Liver (tissue), 9 donors: ENCODE results near the gene WIPF2. TPM values are rescaled to one million over a fixed set of nuclear protein-coding genes. Genes with fewer than 3 reads are reported as not detected.

Experiments
- DNase-seq: peaks from one replicate; pipeline ENCODE4 v3.0.0-alpha.2; 2017; ENCODE audit warnings: low spot score
- H3K27ac ChIP-seq, 2 donors: one replicate each; pipeline ENCODE4 v1.7.0; 2013; ENCODE audit warnings: inconsistent platforms in 2 of 2, low read length in 2 of 2, control low read depth in 1 of 2, low read depth in 1 of 2, mild to moderate bottlenecking in 1 of 2
- H3K27me3 ChIP-seq, 4 donors: one replicate each; pipeline versions ENCODE4 v1.6.1 to v1.7.0; 2013; ENCODE audit warnings: low read length in 3 of 4, inconsistent platforms in 1 of 4, mild to moderate bottlenecking in 1 of 4, moderate library complexity in 1 of 4; ENCODE audit not compliant: control insufficient read depth in 4 of 4, insufficient read depth in 4 of 4
- H3K36me3 ChIP-seq, 4 donors: one replicate each; pipeline versions ENCODE4 v1.6.1 to v1.7.0; 2013; ENCODE audit warnings: low read length in 3 of 4, mild to moderate bottlenecking in 3 of 4, low read depth in 1 of 4, moderate library complexity in 1 of 4; ENCODE audit not compliant: control insufficient read depth in 4 of 4, insufficient read depth in 3 of 4
- H3K4me1 ChIP-seq, 4 donors: one replicate each; pipeline versions ENCODE4 v1.6.1 to v1.7.0; 2013; ENCODE audit warnings: low read length in 3 of 4, mild to moderate bottlenecking in 3 of 4, moderate library complexity in 1 of 4; ENCODE audit not compliant: control insufficient read depth in 4 of 4, insufficient read depth in 4 of 4
- H3K4me3 ChIP-seq, 3 donors: one replicate each; pipeline versions ENCODE4 v1.6.1 to v1.7.0; 2013; ENCODE audit warnings: low read length in 3 of 3, control low read depth in 1 of 3, low read depth in 1 of 3, mild to moderate bottlenecking in 1 of 3
- H3K9ac ChIP-seq, 2 donors: one replicate each; pipeline ENCODE4 v1.7.0; 2013; ENCODE audit warnings: low read length in 2 of 2, mild to moderate bottlenecking in 2 of 2, moderate library complexity in 2 of 2, control low read depth in 1 of 2, low read depth in 1 of 2
- H3K9me3 ChIP-seq, 4 donors: one replicate each; pipeline versions ENCODE4 v1.6.1 to v1.7.0; 2013; ENCODE audit warnings: low read length in 3 of 4; ENCODE audit not compliant: control insufficient read depth in 4 of 4
- EGR1 ChIP-seq, 2 donors: IDR thresholded peaks; 2 replicates each; pipeline ENCODE4 v1.6.1; 2016 to 2018; ENCODE audit warnings: antibody characterized with exemption in 2 of 2, low read depth in 2 of 2
- FOXA1 ChIP-seq: IDR thresholded peaks from 2 replicates; pipeline ENCODE4 v1.6.1; 2016; ENCODE audit warnings: antibody characterized with exemption
- FOXA2 ChIP-seq: IDR thresholded peaks from 2 replicates; pipeline ENCODE4 v1.6.1; 2016; ENCODE audit warnings: antibody characterized with exemption
- GABPA ChIP-seq, 2 donors: IDR thresholded peaks in 1 of 2; conservative IDR thresholded peaks in 1 of 2; 2 replicates each; pipeline ENCODE4 v1.6.1; 2016; ENCODE audit warnings: antibody characterized with exemption in 2 of 2, mild to moderate bottlenecking in 1 of 2, moderate library complexity in 1 of 2
- HNF4A ChIP-seq, 2 donors: conservative IDR thresholded peaks; 2 replicates each; pipeline ENCODE4 v1.6.1; 2016; ENCODE audit warnings: antibody characterized with exemption in 2 of 2, mild to moderate bottlenecking in 2 of 2
- JUND ChIP-seq, 2 donors: IDR thresholded peaks; 2 replicates each; pipeline ENCODE4 v1.6.1; 2016; ENCODE audit warnings: antibody characterized with exemption in 2 of 2
- RAD21 ChIP-seq, 2 donors: IDR thresholded peaks; 2 replicates each; pipeline ENCODE4 v1.6.1; 2016; ENCODE audit warnings: antibody characterized with exemption in 2 of 2, mild to moderate bottlenecking in 2 of 2
- RXRA ChIP-seq, 2 donors: IDR thresholded peaks; 2 replicates each; pipeline ENCODE4 v1.6.1; 2017 to 2018; ENCODE audit warnings: antibody characterized with exemption in 2 of 2, mild to moderate bottlenecking in 1 of 2
- TAF1 ChIP-seq: conservative IDR thresholded peaks from 2 replicates; pipeline ENCODE4 v1.6.1; 2016; ENCODE audit warnings: antibody characterized with exemption, mild to moderate bottlenecking
- YY1 ChIP-seq: IDR thresholded peaks from 2 replicates; pipeline ENCODE4 v1.6.1; 2016; ENCODE audit warnings: antibody characterized with exemption, mild to moderate bottlenecking
- WGBS: extraction: QIAGEN DNeasy Blood & Tissue Kit; methylation state at CpG from one replicate; pipeline ENCODE4 v1.1.7; 2013; 5-methylcytosine and 5-hydroxymethylcytosine counted together
- polyA plus RNA-seq, 2 donors: library from polyadenylated mRNA; stranded (reverse) in 1 of 2; unstranded in 1 of 2; fragments of 200-250 nt in 1 of 2; fragments of >200 nt in 1 of 2; fragmentation: Nextera tagmentation in 1 of 2; extraction: Ambion mirVana in 1 of 2; gene quantifications; one replicate each; pipeline versions ENCODE4 v1.2.1 to v1.2.3, GENCODE V29; 2013 to 2015
- total RNA-seq, 2 donors: library from RNA; depleted of rRNA; stranded (reverse); fragments of >200 nt; gene quantifications; one replicate each; pipeline ENCODE4 v1.2.3, GENCODE V29; 2014
- TF ChIP-seq, protein P1 (sequence below): IDR thresholded peaks from 2 replicates; pipeline ENCODE4 v1.6.1; 2016; ENCODE audit warnings: antibody characterized with exemption
- TF ChIP-seq, protein P2 (sequence below): fragments of 150-350 bp; IDR thresholded peaks from 2 replicates; pipeline ENCODE4 v1.5.1; 2017; ENCODE audit warnings: improper control_type of control experiment, low read depth, low read length; ENCODE audit not compliant: missing input control
- TF ChIP-seq, protein P3 (sequence below): IDR thresholded peaks from 2 replicates; pipeline ENCODE4 v1.6.1; 2016; ENCODE audit warnings: antibody characterized with exemption, mild to moderate bottlenecking
- TF ChIP-seq, protein P4 (sequence below): IDR thresholded peaks from 2 replicates; pipeline ENCODE4 v1.6.1; 2016; ENCODE audit warnings: antibody characterized with exemption
- TF ChIP-seq, protein P5 (sequence below): IDR thresholded peaks from 2 replicates; pipeline ENCODE4 v1.6.1; 2016; ENCODE audit warnings: antibody characterized with exemption
- donor health status: healthy.
- donor health status: healthy.
- donor health status: healthy.
- donor health status: healthy.
- donor health status: healthy.

The WIPF2 gene
- total and polyA plus RNA-seq, 4 donors, result 4.4 to 5.6 (median 5.2) TPM

DNA sequence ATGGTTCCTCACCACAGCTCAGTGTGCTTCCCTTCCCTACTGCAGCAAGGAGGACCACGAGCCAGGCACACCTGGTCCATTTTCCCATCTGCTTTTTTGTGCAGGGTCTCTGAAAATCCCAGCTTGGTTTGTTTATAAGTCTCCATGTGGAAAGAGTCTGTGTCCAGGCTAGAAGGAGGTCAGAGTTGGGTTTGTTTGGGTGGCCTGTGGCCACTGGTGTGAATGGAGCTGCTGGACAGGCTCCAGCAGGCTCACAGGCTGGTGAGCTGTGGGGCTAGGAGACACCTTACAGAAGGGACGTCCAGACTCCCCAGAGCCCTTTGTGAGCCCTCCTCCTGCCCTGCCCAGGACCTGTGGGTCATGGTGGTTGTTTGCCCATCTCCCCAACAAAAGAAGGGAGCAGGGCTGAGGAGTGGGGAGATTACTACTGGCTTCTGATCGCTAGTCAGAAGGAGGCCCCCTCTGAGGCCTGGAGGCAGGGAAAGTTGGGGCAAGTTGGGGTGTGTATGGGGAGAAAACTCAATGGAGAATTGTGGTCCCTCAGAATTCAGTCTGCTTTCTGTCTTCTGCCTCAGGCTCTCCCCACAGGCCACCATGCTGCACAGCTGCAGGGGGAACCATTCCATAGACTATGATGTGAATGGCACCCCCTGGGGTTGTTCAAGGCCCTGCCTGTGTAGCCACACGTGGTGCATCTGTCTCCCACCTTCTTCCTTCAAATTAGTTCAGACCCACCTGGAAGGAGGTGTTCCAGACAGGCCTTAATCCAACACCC lies 94.0 kb downstream of the WIPF2 start:
- no peak overlapping the region for H3K4me3 ChIP-seq
- H3K9ac ChIP-seq, result no peak overlapping the region
- no peak for DNase-seq
- peaks cover 44 to 88% (median 78%) of the 10 kb centered on the region in 4 donors for H3K4me1 ChIP-seq
- peak overlapping the region; percentile 19 to 63 for H3K27ac ChIP-seq
- 68% methylated on average over 4 of the region's 4 CpGs for WGBS
- no peaks in the 10 kb centered on the region for H3K27me3 ChIP-seq
- TF ChIP-seq TAF1, result no peak
- no peak for TF ChIP-seq EGR1 (IDR thresholded peaks at IDR 0.05; ENCODE audit: low read depth in 2 of 2)
- TF ChIP-seq RXRA (IDR thresholded peaks at IDR 0.05), result peak; percentile 24 to 33
- TF ChIP-seq JUND (IDR thresholded peaks at IDR 0.05), result no peak
- no peak for TF ChIP-seq RAD21 (IDR thresholded peaks at IDR 0.05)
- TF ChIP-seq, protein P1, sequence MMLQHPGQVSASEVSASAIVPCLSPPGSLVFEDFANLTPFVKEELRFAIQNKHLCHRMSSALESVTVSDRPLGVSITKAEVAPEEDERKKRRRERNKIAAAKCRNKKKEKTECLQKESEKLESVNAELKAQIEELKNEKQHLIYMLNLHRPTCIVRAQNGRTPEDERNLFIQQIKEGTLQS, result no peak
- no peak for TF ChIP-seq GABPA (IDR thresholded peaks at IDR 0.05 in 1 of 2, conservative IDR thresholded peaks at IDR 0.05 in 1 of 2)
- TF ChIP-seq HNF4A (conservative IDR thresholded peaks at IDR 0.05), result peak in 1 of 2 donors; percentile 18
- TF ChIP-seq, protein P2, sequence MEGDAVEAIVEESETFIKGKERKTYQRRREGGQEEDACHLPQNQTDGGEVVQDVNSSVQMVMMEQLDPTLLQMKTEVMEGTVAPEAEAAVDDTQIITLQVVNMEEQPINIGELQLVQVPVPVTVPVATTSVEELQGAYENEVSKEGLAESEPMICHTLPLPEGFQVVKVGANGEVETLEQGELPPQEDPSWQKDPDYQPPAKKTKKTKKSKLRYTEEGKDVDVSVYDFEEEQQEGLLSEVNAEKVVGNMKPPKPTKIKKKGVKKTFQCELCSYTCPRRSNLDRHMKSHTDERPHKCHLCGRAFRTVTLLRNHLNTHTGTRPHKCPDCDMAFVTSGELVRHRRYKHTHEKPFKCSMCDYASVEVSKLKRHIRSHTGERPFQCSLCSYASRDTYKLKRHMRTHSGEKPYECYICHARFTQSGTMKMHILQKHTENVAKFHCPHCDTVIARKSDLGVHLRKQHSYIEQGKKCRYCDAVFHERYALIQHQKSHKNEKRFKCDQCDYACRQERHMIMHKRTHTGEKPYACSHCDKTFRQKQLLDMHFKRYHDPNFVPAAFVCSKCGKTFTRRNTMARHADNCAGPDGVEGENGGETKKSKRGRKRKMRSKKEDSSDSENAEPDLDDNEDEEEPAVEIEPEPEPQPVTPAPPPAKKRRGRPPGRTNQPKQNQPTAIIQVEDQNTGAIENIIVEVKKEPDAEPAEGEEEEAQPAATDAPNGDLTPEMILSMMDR, result no peak
- no peak for TF ChIP-seq FOXA2
- no peak for TF ChIP-seq YY1
- TF ChIP-seq, protein P3, sequence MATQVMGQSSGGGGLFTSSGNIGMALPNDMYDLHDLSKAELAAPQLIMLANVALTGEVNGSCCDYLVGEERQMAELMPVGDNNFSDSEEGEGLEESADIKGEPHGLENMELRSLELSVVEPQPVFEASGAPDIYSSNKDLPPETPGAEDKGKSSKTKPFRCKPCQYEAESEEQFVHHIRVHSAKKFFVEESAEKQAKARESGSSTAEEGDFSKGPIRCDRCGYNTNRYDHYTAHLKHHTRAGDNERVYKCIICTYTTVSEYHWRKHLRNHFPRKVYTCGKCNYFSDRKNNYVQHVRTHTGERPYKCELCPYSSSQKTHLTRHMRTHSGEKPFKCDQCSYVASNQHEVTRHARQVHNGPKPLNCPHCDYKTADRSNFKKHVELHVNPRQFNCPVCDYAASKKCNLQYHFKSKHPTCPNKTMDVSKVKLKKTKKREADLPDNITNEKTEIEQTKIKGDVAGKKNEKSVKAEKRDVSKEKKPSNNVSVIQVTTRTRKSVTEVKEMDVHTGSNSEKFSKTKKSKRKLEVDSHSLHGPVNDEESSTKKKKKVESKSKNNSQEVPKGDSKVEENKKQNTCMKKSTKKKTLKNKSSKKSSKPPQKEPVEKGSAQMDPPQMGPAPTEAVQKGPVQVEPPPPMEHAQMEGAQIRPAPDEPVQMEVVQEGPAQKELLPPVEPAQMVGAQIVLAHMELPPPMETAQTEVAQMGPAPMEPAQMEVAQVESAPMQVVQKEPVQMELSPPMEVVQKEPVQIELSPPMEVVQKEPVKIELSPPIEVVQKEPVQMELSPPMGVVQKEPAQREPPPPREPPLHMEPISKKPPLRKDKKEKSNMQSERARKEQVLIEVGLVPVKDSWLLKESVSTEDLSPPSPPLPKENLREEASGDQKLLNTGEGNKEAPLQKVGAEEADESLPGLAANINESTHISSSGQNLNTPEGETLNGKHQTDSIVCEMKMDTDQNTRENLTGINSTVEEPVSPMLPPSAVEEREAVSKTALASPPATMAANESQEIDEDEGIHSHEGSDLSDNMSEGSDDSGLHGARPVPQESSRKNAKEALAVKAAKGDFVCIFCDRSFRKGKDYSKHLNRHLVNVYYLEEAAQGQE, result no peak
- TF ChIP-seq FOXA1, result no peak
- TF ChIP-seq, protein P4, sequence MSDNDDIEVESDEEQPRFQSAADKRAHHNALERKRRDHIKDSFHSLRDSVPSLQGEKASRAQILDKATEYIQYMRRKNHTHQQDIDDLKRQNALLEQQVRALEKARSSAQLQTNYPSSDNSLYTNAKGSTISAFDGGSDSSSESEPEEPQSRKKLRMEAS, result no peak
- TF ChIP-seq, protein P5, sequence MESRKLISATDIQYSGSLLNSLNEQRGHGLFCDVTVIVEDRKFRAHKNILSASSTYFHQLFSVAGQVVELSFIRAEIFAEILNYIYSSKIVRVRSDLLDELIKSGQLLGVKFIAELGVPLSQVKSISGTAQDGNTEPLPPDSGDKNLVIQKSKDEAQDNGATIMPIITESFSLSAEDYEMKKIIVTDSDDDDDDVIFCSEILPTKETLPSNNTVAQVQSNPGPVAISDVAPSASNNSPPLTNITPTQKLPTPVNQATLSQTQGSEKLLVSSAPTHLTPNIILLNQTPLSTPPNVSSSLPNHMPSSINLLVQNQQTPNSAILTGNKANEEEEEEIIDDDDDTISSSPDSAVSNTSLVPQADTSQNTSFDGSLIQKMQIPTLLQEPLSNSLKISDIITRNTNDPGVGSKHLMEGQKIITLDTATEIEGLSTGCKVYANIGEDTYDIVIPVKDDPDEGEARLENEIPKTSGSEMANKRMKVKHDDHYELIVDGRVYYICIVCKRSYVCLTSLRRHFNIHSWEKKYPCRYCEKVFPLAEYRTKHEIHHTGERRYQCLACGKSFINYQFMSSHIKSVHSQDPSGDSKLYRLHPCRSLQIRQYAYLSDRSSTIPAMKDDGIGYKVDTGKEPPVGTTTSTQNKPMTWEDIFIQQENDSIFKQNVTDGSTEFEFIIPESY, result no peak
- H3K9me3 ChIP-seq, result no peaks in the 10 kb centered on the region
- H3K36me3 ChIP-seq, result no peaks in the 10 kb centered on the region
